ENCODE data around the gene AK1.

- TF ChIP-seq POLR2A (IDR thresholded peaks at IDR 0.05; ENCODE audit: low read length) (no peak), GATA1 (IDR thresholded peaks at IDR 0.05; ENCODE audit: low read depth, low read length) (no peak)
Measured at GRCh38 chr9:127921557-127922120, 44.2 kb upstream of the AK1 start.

Measured in erythroblast (primary cell).